HG03103 (cell line): ENCODE data around the gene ACAN.

Experiments
- ATAC-seq: cut with Tn5 transposase; IDR thresholded peaks from one replicate; pipeline ENCODE4 v1.9.1; 2021; ENCODE audit warnings: low read depth; ENCODE audit not compliant: unreplicated experiment

ACAN gene

DNA sequence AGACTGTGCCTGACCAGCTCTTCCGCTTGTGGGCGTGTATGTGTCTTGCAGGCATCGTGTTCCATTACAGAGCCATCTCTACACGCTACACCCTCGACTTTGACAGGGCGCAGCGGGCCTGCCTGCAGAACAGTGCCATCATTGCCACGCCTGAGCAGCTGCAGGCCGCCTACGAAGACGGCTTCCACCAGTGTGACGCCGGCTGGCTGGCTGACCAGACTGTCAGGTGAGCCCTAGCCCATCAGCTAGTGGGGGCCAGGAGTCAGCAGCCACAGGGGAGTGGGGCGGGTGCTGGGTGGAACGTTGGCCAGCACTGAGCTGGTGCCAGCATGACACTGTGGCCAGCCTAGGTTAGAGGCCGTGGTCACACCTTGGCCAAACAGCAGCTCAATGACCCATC lies 36.7 kb downstream of the ACAN start:
- no peak for ATAC-seq

- ATAC-seq = no peak
Observed at GRCh38 chr15:88841236-88841635, 38.0 kb downstream of the ACAN start.

GRCh38 chr15:88842156-88842555 lies 38.9 kb downstream of the ACAN start:
- no peak for ATAC-seq

GRCh38 chr15:88843334-88843733 lies 40.1 kb downstream of the ACAN start:
- no peak for ATAC-seq

DNA sequence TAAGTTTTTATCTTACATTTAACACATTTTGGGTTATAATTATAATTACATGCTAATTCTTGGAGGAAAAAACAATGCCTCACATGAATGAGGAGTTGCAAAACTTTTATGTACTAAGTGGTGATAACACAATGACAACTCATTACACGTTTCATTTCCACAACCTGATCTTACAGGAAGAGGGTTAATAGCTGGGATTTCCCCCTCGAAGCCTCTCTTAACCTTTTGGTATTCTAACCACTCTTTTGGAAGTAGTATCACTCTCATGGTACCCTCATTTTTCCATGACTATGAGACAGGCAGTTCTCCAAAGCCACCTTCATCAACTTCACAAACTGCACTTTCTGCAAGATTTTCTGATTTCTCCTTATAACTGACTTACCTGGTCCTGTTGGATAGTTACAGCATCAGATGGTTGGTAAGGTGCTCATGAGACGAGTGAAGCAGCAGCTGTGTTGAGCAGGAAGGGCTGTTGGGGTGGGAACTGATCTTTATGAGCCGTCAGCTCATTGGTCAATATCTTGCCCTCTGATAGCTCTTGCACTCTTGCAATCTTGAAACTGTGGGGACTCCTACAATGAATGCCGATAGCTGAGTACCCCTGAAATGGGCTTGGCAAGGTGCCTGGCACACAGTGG lies 41.6 kb downstream of the ACAN start:
- no peak for ATAC-seq

DNA sequence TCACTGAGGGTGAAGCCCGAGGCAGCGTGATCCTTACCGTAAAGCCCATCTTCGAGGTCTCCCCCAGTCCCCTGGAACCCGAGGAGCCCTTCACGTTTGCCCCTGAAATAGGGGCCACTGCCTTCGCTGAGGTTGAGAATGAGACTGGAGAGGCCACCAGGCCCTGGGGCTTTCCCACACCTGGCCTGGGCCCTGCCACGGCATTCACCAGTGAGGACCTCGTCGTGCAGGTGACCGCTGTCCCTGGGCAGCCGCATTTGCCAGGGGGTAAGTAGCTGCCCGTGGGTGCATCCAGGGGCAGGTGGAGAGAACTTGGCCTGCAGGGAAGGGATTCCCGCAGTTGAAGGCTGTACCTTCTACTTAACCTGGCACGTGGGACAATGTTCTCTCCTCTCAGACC lies 42.4 kb downstream of the ACAN start:
- no peak for ATAC-seq

- ATAC-seq = no peak
Observed at GRCh38 chr15:88847144-88847543, 43.9 kb downstream of the ACAN start.

DNA sequence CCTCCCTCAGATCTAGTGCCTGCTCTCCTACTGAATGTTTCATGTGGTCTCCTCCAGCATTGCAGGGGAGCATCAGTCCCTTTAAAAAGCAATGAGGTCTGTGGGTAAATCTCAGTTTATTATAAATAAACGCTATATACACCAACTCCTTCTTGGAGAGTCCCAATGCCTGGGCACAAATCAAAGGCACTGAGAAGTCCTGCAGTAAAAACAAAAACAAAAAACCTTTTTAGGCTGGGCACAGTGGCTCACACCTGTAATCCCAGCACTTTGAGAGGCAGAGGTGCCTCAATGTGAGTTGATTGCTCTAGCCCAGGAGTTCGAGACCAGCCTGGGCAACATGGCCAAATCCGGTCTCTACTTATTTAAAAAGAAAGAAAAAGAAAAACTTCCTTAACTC lies 45.0 kb downstream of the ACAN start:
- ATAC-seq = no peak

DNA sequence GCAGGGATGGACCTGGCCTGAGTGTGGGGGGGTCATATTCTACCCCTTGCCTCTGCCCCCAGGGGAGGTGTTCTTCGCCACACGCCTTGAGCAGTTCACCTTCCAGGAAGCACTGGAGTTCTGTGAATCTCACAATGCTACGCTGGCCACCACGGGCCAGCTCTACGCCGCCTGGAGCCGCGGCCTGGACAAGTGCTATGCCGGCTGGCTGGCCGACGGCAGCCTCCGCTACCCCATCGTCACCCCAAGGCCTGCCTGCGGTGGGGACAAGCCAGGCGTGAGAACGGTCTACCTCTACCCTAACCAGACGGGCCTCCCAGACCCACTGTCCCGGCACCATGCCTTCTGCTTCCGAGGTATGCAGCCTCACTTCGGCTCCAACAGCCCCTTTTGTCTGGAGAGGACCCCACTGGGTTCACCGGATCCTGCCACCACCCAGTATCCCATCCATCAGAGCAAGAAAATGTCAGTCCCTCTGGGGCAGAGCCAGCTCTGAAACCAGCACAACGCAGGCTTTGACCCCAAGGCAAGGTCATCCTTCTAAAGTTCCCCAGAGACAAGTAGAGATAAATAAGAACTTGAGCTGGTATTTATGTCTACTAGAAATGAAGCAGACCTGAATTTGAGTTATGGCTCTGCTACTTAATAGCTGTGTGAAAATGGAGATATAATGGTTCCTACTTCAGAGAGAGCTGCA lies 46.3 kb downstream of the ACAN start:
- no peak for ATAC-seq

GRCh38 chr15:88852476-88852875 lies 49.2 kb downstream of the ACAN start:
- ATAC-seq = no peak

- no peak for ATAC-seq
Observed at GRCh38 chr15:88858934-88859333, 55.7 kb downstream of the ACAN start.

DNA sequence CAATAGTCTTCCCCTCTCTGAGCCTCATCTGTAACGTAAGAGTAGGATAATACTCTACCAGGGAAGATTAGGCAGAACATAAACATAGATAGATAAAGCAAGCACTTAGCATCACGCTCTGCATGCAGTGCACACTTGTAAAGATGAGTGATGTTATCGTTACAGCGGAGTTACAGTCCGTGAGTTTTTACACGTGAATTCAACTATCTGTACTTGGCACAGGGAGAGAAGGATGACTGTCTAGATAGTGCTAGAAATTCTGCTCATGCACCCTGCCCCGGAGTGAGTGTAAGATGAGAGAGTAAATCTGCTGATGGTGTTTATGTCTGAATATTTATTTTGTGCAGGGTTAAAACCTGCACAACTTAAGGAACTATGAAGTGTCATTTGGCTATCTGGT lies 56.3 kb downstream of the ACAN start:
- no peak for ATAC-seq

GRCh38 chr15:88860212-88860611 lies 57.0 kb downstream of the ACAN start:
- ATAC-seq = no peak

DNA sequence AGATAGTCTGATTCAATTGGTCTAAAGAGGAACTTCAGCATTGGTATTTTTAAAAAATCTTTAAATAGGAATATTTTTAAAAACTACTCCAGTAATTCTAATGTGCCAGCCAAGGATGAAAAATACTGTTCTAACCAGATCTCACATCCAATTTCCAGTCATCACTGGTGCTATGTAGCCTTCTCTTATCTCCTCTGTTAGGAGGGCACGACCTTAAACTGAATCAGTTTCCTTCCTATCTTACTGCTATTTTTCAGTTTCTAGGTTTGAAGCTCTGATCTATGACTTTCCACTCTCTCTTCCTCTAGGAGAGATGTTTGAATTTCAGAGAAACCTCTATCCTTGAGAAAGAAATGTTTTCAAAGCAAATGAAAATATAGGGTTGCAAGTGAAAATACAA lies 60.2 kb downstream of the ACAN start:
- ATAC-seq = no peak

- ATAC-seq = no peak
Observed at GRCh38 chr15:88864861-88865497, 61.7 kb downstream of the ACAN start.

GRCh38 chr15:88865498-88866099 lies 62.4 kb downstream of the ACAN start:
- no peak for ATAC-seq

- no peak for ATAC-seq
Observed at GRCh38 chr15:88866295-88866881, 63.2 kb downstream of the ACAN start.

GRCh38 chr15:88871313-88871712 lies 68.1 kb downstream of the ACAN start:
- no peak for ATAC-seq

DNA sequence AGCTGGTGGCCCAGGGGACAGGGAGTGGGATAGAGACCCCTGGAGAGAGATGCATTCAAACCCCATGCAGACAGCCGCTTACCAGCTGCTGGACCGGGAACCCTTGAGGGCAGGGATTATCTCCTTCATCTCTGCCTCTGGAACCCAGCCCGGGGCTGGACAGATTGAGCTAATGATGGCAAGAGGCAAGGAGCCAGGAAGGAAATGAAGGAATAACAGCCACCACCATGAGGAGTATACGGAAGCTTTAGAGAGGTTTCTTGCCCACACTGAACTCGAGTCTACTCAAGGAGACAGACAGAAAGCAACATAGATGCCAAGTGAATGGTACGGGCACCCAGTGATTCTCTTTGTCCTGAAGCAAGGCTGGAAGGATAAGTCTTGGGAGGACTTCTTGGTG lies 68.9 kb downstream of the ACAN start:
- no peak for ATAC-seq

- no peak for ATAC-seq
Observed at GRCh38 chr15:88872706-88873105, 69.5 kb downstream of the ACAN start.

DNA sequence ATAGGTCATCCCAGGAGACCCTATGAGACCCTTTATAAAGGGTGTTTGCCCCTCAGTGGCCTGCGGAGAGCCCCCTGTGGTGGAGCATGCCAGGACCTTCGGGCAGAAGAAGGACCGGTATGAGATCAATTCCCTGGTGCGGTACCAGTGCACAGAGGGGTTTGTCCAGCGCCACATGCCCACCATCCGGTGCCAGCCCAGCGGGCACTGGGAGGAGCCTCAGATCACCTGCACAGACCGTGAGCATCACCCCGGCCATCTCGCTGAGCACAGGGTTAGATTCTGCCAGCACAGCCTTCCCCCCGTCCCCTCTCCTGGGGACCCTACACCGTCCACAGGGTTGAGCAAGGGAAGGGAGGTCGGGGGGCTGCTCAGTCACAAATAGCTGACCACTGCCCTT lies 70.5 kb downstream of the ACAN start:
- ATAC-seq = no peak
